ENCODE results near the gene SYCE3.
"Not testable (repeated sequence)": the region's sequence is repeated elsewhere in the genome, so short reads cannot be mapped to it uniquely, and the experiment has no call there.

SYCE3 gene

GRCh38 chr22:50530580-50530876 is 32.2 kb downstream of the SYCE3 start:
- no peak for DNase-seq

- DNase-seq: peak; percentile 47 to 83 (median 58)
Measured at GRCh38 chr22:50529897-50530579, 32.7 kb downstream of the SYCE3 start, which contains the start of gene TYMP. TYMP (minus strand) TSS chr22:50530012; CDS start chr22:50529709, 303 bp downstream.

DNA sequence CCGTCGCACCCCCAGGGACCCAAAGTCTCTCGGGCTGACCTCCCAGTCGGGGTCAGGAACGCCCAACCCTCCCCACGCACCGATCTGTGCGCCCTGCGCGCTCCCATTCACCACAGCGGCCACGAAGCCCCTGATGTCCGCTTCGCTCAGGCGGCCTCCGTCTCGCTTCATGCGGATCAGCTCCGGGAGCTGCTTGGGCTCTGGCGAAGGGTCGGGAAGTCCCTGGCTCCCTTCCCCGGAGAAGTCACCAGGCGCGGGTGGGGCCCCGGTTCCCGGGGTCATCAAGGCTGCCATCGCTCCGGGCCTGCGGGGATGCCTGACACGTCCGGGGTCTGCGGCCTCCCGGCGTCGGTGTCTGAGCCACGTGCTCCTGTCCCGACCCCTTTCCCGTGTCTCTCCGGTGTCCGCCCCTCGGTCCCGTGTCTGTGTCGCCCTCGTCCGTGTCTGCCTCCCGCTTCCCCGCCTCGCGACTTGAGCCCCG is 33.3 kb downstream of the SYCE3 start:
- DNase-seq: peak in 1 of 5 experiments; percentile 27

- DNase-seq: no peak
Measured at GRCh38 chr22:50528682-50529415, 33.9 kb downstream of the SYCE3 start.

DNA sequence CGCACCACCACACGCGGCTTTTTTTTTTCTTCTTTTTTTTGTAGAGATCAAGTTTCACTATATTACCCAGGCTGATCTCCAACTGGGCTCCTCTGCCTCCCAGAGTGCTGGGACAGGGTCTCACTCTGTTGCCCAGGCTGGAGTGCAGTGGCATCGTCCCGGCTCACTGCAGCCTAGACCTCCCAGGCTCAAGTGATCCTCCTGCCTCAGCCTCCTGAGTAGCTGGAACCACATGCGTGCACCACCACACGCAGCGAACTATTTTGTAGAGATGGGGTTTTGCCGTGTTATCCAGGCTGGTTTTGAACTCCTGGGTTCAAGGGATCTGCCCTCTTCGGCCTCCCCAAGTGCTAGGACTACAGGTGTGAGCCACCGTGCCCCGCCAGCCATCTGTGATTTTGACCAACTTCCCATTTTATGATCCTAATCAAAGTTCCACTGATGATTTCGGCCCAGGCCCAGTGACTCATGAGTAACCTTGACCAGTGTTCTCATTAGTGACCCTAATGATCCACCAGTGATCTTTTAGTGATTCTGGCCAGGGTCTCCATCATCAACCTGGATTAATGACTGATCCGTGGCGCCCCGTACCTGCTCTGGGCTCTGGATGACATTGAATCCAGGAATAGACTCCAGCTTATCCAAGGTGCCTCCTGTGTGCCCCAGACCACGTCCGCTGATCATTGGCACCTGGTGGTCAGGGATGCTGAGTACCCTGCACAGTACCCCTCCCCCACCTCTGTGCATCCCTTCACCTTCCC is 34.6 kb downstream of the SYCE3 start:
- no peak for DNase-seq

DNA sequence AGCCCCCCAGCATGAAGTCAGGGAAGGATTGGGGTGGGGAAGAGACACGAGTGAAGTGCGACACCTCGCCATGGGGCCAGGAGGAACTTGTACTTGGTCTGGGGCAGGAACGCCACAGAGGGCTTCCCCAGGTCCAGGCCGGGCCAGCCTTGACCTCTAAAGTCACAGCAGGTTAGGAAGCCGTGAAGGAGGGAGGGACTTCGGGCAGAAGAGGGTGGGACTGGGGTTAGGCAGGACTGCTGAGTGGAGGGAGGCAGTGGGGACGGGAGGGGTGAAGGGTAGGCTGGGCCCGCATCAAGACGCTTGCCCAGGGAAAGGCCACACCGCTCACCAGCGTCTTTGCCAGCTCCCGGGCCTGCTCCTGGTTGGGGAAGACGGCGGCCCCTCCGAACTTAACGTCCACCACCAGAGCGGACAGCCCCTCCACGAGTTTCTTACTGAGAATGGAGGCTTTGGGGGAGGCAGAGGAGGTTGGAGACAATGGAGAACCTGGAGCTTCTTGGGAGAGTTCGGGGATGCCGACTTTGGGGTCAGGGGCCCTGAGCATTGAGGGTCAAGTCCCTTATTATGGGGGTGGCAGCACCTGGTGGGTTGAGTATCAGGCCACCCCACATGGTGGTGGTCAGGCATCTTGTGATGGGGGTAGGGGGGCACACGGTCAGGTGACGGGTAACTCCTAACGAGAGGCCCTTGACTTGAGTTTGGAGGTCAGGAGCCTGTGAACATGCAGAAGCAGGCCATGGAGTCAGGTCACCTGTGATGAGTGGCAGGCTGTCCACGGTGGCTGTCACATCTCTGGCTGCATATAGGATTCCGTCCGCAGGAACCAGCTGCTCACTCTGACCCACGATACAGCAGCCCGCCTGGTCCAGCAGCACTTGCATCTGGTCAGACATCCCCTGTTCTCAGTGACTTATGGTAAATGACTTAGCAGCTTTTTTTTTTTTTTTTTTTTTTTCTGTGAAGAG is 35.6 kb downstream of the SYCE3 start:
- DNase-seq: peak in 1 of 5 experiments; percentile 72

GRCh38 chr22:50526108-50526833 is 36.4 kb downstream of the SYCE3 start:
- peak; percentile 71 to 93 (median 80) for DNase-seq

GRCh38 chr22:50525858-50526107 is 36.9 kb downstream of the SYCE3 start:
- DNase-seq: no peak

DNA sequence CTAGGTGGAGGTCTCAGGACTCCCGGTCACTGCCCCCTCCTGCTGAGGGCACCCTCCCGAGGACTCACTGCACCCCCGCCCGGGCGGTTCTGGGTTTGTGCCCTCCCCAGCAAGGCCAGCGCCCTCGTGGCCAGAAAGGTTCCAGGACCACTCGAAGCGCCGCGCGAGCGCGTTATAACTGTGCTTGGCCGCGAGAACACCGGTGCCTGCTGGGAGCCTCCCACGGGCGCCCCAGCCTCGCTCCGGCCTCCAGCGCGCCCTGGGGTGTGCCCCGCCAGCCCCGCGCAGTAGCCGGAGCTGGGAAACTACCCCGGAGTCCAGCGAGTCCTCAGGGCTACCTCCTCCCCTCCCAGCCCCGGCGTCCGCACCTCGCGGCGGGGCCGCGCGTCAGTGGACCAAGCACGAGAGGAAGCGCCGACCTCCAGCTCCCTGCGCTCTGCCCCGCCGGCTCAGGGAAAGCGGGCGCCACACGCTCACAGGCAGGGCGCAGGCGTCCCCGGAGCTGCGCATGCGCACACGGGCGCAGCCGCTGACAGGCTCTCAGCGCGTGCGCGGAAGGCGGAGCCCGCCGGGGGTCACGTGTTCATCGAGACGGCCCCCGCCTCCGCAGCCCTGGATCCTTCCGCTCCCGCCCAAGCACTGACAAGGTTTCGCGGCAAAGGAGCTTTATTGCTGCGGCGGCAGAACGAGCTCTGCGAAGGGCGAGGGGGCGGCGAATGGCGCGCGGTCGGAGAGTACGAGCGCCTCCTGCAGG is 37.4 kb downstream of the SYCE3 start, which contains the start of gene SCO2:
SCO2 (minus strand) TSS at position 495 of the 754 bp plus-strand sequence. CDS start 1,187 bp downstream, outside the sequence.
- DNase-seq: peak; percentile 95 to 98 (median 96)

- no peak for DNase-seq
Measured at GRCh38 chr22:50524676-50525103, 38.0 kb downstream of the SYCE3 start.

DNA sequence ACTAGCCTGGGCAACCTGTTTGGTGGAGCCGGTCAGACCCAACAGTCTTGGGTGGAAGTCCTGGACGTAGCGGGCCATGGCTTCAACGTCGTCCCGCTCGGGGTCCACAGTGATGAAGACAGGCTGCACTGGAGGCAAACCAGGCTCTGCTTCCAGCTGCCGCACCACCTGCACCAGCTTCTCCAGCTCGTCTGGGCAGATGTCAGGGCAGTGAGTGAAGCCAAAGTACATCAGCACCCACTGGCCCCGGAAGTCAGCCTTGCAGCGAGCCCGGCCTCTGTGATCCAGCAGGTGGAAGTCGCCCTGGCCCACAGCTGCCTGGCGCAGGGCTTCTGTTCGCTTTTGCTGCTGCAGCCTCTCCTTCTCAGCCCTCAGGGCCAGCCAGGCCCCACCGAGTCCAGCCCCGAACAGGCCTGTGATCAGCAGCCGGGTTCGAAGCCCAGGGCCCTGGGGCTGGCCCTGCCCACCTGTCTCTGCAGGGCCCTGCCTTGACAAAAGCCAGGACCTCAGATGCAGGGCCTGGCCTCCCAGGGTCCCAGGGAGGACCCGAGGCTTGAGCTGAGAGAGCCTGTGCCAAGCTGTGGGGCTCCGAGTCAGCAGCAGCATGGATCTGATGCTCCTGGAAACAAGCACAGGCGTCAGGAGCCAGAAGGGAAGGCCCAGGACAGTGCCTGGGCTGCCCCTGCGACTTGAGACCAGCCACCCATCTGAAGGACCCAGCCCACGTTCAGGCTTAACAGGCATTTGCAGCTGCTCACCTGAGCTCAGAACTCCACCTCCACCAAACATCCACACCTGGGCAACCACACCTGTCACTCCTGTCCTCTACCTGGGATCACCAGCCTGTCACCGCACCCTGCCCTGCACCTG is 38.7 kb downstream of the SYCE3 start:
- DNase-seq: no peak

DNA sequence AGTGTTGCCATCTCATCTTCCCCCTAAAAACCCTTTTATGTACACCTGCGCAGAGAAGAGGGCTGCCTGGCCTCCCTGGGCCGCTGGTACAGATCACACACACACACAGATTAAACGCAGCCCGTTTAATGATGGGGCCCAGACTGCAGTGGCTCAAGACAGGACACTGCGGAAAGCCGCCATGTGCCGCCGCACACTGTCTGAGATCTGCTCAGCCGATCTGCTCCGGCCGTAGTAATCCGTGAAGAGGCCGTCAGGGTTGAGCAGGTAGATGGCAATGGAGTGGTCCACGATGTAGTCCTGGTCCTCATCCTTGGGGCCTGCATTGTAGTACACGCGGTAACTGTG is 39.3 kb downstream of the SYCE3 start:
- no peak for DNase-seq

DNA sequence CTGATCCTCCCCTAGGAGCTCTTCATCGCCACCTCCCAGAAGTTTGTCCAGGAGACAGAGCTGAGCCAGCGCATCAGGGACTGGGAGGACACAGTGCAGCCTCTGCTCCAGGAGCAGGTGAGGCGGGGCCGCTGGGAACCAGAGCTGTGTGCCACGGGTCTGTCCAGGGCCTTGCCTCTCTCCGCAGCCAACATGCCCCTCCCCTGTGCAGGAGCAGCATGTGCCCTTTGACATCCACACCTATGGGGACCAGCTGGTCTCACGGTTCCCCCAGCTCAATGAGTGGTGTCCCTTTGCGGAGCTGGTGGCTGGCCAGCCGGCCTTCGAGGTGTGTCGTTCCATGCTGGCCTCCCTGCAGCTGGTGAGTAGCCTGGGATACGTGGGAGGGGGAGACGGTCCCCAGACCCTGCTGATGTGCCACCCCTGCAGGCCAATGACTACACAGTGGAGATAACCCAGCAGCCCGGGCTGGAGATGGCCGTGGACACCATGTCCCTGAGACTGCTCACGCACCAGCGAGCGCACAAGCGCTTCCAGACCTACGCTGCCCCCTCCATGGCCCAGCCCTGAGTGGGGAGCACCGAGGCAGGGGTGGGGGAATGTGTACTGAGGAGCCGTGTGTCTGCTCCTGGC is 39.8 kb downstream of the SYCE3 start:
- DNase-seq: no peak

DNA sequence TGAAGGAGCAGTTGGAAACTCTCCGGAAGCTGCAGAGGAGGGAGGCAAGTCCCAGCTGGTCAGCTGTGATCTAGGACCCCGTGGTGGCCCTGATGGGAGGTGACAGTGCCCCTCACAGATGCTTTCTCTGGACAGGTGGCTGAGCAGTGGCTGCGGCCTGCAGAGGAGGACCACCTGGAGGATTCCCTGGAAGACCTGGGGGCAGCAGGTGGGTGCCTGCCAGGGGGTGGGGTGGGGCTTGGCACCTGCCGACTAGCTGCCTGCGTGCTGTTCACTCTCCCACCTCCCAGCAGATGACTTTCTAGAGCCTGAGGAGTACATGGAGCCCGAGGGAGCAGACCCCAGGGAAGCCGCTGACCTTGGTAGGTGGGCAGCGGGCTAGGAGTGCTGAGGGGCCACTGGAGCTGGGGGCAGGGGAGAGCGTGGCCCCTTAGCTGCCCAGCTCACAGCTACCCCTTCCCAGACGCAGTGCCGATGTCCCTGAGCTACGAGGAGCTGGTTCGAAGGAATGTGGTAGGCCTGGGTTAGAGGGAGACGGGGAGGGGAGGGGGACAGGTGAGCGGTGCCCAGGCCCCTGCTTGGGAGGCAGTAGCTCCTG is 40.4 kb downstream of the SYCE3 start:
- no peak for DNase-seq

DNA sequence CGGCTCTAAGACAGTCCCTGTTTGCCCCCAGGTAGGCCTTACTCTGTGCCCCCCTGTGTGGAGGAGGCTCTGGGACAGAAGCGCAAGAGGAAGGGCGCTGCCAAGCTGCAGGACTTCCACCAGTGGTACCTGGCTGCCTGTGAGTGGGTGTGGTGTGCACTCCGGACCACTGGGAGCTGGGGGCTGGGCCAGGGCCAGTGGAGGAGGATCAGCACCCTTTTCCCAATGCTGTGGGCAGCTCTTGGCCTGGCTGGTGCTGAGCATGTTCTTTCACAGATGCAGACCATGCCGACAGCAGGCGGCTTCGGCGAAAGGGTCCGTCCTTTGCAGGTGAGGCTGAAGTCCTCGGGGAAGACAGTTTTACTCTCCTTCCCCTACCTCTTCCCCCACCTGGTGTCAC is 41.0 kb downstream of the SYCE3 start:
- DNase-seq: no peak

- no peak for DNase-seq
Measured at GRCh38 chr22:50520826-50521453, 41.8 kb downstream of the SYCE3 start.

- not testable (repeated sequence) for DNase-seq
Measured at GRCh38 chr22:50520184-50520583, 42.5 kb downstream of the SYCE3 start.

DNA sequence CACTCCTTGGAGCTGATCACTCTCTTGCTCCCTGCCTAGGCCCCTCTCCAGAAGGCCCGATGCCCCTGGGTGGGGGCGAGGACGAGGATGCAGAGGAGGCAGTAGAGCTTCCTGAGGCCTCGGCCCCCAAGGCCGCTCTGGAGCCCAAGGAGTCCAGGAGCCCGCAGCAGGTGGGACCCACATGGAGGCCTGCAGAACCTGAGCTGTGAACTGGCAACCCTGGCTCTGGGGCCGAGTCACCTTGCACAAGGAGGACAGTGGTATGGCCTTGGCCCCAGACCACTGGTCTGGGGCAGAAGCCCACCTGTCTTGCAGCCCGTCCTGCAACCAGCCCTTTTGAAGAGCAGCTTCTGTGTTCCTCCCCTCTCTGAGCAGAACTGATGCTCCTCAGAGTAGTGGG is 43.6 kb downstream of the SYCE3 start:
- no peak for DNase-seq

DNA sequence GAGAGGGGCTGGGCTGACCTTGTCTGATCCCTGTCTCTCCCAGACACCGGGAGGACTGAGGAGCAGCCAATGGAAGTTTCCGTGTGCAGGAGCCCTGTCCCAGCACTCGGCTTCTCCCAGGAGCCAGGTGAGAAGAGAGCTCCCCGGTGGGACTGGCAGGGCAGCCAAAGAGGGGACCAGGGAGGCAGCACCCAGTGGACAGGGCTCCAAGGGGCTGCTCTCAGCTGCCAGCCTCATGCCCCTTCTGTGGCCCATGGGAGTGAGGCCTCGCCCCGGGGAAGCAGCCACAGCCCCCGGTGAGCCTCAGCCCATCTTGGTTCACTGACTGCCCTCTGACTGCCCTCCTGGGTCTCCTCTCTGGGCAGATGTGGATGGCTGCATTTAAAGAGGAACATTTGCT is 44.1 kb downstream of the SYCE3 start:
- no peak for DNase-seq

All from T-helper 2 cell (primary cell).